Stimulated activated CD8-positive, alpha-beta memory T cell treated with anti-CD3 and anti-CD28 coated beads, Interleukin-12 subunit alpha, Interleukin-12 subunit beta, amount 100 ng/mL, for 24 hours (primary cell): ENCODE results near the gene ZC2HC1C.
"Not testable (repeated sequence)": the region's sequence is repeated elsewhere in the genome, so short reads cannot be mapped to it uniquely, and the experiment has no call there.

Experiments
- DNase-seq: peaks from one replicate; pipeline ENCODE4 v3.0.0-alpha.2; 2020; ENCODE audit errors: extremely low read depth

The ZC2HC1C gene

DNA sequence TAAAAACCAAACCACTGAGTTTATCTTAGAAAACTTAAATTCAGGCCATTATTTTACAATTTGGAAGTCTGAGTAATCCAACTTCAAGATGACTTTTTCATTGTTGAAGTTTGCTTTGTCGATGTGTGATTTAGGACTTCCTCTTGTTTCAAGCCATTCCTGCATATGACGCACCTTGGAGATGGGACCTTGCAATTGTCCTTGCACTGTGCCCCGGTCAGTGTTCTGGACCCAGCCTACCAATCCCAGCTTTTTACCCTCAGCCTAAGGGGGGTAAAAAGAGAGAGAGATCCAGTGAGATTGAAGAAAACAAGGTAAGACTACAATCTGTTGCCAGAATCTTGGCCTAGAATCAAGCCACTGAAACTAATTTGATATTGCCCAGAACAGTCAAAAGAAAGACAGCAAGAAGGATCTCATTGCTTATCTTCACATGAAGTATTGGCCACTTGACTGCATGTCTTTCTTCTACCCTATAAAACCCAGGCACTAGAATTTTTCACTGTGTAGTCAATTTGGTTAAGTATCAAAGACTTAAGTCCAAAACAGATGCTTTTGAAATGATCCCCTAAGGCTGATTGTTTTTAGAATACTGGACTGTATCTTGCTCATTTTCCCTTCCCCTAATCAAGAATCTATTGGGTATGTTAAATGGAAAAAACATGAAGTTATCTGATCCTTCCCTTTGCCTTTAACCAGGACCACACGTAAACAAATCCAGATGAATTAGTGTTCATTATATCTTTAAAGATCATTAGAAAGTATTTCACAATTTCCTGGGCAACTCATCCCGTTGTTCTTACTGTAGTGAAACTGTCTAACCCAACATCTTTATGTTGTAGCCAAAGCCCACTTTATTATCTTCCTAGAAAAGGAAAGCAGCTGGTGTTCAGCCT is 15.8 kb upstream of the ZC2HC1C start:
- no peak for DNase-seq

DNA sequence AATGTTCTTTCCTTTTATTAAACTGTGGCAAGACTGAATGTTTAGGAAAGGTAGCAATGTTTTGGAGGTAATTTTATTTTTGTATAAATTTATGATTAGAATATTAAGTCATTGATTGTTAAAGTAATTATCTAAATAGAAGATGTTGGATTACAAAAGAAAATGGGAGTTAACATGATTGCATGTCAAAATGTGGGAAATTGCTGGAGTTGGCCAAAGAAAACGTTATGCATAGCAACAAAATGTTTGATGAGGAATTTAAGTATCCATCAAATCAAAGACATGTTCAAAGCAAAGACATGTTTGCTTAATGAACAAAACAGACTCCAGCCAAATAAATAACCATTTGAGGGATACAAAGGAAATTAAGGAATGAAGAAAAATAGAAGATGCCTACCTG is 15.0 kb upstream of the ZC2HC1C start:
- no peak for DNase-seq

DNA sequence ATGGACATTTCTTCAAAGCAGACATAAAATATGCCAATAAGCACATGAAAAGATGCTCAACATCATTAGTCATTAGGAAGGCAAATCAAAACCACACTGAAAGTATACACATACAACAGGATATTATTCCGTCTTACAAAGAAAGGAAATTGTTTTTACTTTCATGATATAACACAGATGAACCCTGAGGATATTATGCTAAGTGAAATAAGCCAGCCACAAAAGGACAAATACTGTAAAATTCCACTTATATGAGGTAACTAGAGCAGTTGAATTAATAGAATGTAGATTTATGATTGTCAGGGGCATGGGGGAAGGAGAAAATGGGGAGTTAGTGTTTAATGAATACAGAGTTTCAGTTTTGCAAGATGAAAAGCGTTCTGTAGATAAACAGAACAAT is 9.8 kb upstream of the ZC2HC1C start:
- no peak for DNase-seq

DNA sequence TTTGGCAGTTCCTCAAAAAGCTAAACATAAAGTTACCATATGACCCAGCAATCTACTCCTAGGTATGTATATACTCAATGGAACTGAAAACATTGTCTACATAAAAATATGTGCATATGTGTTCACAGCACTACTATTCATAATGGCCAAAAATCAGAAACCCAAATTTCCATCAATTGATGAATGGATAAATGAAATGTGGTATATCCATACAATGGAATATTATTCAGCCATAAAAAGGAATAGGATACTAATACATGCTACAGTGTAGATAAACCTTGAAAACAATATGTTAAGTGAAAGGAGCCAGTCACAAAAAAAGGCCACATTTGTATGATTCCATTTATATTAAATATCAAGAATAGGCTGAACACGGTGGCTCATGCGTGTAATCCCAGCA is 9.0 kb upstream of the ZC2HC1C start:
- no peak for DNase-seq

DNA sequence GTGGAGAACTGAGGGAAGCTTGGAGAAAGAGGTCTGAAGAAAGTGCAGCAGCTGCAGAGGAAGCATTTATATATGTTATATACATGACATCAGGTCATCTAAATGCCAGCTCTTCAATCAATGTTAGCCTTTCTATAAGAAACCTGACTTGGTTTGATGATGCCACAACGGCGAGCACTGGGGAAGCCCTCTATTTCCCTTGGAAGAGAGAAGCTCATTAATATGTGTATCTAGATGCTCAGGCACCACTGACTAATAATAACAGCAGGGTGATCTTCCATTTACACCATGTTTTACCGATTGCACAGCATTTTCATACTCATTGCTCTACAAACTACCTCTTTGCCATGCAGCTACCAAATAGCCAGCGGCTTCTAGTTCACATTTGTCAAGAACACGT is 6.4 kb upstream of the ZC2HC1C start:
- DNase-seq, result no peak

DNA sequence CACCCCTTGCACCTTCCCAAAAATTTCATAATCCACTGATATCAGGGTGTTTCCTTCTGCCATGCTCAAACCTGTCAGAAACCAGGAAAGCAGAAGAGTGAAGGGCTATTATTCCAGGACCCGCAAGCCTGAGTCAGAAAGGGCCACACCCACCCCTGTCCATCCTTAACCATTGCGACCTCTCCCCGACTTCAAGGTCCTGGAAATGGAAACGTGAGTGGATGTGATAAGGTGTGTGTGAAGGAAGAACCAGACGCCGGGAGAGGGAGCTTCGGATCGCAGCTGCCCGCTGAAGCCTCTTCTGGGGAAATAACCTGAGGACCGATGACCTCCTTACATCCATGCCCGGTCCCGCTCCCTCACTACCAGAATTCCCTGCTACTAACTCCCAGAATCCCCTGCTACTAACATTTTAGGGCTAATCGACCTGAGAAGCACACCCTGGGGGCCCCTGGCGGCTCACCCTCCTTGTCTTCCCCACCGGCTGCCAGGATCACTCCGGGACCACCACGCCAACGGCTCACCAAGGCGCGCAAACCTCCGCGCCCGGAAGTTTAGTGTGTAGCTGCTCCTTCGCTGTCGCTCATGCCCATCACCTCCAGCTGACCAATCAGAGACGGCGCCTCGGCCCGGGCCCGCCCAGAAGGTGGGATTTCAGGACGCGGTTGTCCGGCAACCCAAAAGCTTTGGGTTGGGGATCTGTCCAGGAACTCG is 5.8 kb upstream of the ZC2HC1C start, which contains the start of gene ACYP1:
ACYP1 (minus strand) TSS at position 534 of the 714 bp plus-strand sequence; CDS start at position 63, 471 bp downstream.
- peak; percentile 75 for DNase-seq

DNA sequence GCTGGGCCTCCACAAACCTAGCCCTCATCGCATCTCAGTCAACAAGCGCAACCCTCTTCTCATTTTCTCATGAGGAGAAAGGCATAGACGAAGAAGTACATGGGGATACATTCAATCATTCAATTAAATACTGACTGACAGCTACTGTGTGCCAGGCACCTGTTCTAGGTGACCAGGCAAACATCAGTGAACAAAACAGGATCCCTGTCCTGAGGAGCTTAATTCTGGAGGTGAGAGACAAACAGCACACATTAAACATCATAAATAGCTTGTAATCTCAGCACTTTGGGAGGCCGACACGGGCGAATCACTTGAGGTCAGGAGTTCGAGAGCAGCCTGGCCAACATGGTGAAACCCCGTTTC is 5.3 kb upstream of the ZC2HC1C start:
- DNase-seq, result no peak

DNA sequence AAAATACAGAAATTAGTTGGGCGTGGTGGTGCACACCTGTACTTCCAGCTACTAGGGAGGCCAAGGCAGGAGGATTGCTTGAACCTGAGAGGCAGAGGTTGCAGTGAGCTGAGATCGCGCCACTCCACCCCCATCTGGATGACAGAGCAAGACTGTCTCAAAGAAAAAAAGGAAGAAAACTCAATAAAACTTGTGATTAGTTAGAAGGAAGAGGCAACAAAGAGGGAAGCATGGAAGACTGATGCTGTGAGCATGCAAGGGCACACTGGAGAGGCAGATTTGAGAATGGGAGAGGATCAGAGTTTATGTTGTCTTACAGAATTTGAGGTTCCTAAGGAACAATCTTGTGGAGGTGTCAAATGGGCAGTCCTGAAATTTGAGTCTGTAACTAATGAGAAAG is 2.8 kb upstream of the ZC2HC1C start:
- no peak for DNase-seq

DNA sequence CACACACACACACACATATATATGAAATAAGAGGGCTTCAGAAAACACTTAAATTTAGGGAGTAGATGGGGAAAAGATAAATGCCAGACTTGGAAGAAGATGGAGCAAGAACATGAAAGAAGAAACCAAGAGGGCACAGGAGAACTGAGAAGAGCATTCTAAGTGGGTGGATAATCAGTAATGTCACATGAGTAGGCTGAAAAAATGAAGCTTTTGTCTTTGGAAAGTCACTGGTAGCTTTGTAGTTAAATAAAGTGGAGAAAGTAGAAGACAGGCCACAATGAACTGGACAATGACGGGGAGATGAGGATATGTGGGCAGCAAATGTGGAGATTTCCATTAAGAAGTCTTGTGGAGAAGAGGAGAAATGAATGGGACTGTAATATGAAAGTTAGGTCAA is 2.2 kb upstream of the ZC2HC1C start:
- no peak for DNase-seq

DNA sequence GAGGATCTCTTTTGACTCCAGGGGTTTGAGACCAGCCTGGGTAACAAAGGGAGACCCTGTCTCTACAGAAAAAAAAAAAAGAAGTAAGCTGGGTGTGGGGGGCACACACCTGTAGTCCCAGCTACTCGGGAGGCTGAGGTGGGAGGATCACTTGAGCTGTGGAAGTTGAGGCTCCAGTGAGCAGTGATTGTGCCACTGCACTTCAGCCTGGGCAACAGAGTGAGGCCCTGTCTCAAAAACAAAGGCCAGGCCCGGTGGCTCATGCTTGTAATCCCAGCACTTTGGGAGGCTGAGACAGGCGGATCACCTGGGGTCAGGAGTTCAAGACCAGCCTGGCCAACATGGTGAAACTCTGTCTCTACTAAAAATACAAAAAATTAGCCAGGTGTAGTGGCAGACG is 1.7 kb upstream of the ZC2HC1C start:
- not testable (repeated sequence) for DNase-seq

DNA sequence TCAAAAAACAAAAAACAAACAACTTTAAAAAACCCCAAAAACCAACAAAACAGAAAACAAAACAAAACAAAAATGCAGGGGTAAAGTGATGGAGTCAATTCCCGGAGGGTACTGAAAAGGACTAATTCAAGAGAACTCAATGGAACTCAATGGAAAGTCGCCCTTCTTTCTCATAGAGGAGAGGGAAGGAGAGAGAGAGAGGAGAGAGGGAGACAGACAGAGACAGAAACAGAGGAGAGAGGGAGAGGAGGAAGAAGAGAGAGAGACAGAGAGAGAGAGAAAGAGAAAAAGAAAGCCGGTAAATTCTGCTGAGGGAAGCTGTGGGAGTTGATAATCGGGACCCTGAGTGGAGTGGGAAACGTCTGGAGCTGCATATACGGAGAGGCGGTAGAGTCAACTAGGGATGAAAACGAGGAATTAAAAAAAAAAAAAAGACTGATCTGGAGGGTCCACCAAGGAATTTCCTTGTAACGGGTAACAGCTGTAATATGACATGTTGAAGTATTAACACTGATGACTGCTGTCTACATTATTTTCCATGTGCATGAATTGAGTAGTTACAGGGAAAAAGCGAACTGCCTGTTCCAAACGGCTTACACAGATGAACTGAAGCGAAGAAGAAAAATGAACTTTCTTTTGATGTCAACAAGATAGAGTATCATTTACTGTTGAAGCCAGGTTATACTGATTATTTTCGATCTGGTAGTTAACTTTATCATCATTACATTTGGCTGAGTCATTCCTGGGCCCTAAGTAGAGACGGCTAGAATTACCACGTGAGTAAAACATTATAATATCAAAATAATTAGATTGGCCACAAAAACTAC is 934 bp upstream of the ZC2HC1C start:
- no peak for DNase-seq

DNA sequence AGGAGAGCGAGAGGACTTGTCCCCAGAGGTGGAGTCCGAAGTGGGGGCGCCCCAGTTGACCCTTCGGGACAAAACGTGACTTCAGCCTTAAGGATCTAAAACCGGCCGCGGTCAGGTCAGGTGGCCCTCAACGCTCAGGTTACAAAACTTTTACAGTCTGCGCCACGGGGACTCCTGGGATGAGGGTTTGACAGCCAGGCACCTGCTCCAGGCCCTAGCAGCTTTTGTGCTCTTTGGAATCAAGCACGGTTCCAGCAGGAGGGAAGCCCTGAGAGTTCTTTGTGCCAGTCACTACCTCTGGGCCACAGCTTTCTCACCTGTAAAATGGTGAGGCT is 337 bp downstream of the ZC2HC1C start:
- DNase-seq, result no peak

DNA sequence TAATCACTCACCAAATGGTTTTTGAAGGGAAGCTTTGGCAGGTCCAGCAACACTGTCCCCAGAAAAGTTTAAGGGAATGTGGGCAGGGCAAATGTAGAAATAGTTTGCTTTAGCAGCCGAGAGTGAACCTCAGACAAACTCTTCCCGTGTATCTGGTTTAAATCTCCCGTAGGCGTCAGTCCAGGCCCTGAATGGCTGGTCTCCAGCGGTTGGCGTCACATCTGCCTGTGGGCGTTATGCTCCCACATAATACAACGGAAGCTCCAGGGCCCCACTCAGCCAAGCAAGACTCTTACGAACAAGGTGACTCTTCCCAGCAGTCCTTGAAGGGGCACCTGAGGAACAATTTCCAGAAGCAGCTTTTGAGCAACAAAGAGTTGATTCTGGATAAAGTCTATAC is 942 bp downstream of the ZC2HC1C start:
- DNase-seq, result no peak

DNA sequence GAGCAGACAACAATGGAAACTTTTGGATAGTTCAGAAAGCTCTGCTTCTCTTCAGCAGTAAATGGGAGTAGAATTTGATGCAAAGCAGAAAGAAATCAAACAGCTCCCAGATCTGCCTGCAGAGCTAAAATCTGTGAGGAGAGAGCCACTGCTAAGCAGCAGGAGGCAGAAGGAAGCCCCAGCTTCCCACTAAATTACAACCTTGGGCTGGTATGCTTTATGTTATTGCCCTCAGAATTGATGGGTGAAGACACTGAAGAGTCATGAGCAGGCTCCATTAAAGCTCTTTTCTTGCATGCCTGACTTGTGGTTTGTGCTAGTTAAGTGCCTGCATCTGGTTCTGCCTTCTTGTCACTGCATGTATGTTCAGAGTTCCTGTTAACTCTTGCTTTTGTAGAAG is 8.4 kb downstream of the ZC2HC1C start:
- DNase-seq, result no peak

DNA sequence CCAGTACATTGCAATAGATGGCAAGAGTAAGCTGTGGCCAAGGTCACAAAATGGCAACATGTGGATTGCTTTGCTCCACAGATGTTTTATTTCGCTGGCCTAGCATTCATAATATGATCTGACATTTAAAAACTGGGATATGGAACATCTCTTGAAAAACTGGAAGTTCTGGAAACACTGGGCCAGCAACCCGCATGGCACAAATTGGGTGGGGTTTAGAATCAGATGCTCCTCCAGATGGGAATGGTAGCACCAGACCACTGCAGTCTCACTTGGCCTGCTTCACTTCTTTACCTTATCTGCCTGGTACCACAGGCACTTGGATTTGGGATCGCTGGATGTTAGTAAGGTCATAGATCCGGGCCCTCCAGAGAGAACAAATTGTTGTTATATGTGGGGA is 10.1 kb downstream of the ZC2HC1C start:
- DNase-seq, result no peak

DNA sequence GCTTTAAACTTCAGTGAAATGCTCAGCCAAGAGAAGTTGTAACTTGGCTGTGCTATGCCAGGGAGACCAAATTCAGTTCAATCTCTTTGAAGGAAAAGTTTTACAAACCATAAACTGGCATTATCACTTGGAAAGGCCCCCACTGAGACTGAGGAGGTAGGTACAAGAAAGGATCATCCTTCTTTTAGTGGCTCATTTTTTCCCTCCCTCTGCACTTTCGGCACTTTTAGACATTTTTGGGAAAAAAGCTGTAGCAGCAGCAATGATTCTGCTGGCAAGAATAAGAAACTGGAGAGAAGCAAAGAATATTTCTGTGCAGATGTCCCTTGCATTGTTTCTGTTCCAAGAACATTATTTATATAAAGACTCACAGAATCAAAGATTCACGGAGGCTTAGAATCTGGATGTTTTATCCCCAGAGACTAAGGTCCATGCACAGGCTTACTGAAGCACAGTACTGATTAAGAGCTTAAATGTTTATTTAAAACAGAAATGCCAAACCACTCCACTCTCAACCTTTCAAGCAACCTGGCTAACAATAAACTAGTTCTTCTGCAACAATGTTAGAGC is 12.3 kb downstream of the ZC2HC1C start:
- no peak for DNase-seq

DNA sequence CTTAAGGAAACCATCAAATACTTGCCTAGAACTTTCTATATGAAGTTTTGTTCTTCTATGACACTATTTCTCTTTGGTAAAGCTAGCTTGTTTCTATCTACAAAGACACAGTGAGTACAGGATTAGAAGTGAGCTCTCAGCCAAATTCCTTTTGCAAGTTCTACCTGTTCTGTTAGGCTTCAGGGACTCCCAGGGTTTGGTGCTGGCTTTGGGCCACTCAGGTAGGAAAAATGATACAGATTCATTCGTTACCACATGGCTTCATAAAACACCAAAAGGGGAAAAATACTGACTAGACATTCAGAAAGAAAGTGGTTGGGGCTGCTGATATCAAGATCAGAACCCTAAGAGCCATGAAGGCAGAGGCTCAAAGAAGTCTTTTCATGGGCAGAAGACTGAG is 13.8 kb downstream of the ZC2HC1C start:
- no peak for DNase-seq

DNA sequence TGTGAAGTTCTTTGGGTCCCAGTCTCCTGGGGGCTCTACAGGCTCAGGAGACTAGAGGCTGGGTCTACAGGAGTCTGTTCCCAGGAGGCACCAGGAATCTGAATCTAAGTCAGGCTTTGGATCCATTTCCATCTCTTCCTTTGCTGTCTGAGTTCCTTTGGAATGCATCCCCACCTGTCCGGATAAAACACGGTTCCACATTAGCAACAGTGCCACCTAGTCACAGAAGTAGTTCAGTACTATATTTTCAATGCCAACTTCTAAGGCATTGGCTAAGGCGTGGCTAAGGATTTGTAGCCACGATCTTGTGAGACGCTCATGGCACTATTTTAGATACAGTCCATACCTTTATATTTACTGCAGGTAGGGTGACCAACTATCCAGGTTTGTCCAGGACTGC is 15.1 kb downstream of the ZC2HC1C start:
- no peak for DNase-seq

DNA sequence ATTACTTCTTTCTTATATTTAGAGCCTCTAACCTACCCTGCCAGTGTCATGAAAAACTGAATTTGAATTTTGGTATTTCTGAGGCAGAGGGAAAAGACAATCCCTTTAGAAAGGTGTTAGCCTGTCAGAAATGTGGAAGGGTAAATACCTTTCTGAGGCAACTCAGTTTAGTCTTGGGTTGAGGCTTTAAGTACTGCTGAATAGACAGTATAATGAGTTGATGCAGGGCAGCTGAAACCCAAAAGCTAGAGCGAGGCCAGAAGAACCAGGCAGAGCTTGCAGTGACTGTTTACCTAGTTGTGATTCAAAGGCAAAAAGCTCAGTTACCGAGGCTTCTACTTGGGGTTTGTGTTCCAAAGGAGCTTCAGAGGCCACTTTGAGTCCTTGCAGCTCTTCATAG is 18.7 kb downstream of the ZC2HC1C start:
- DNase-seq, result no peak

DNA sequence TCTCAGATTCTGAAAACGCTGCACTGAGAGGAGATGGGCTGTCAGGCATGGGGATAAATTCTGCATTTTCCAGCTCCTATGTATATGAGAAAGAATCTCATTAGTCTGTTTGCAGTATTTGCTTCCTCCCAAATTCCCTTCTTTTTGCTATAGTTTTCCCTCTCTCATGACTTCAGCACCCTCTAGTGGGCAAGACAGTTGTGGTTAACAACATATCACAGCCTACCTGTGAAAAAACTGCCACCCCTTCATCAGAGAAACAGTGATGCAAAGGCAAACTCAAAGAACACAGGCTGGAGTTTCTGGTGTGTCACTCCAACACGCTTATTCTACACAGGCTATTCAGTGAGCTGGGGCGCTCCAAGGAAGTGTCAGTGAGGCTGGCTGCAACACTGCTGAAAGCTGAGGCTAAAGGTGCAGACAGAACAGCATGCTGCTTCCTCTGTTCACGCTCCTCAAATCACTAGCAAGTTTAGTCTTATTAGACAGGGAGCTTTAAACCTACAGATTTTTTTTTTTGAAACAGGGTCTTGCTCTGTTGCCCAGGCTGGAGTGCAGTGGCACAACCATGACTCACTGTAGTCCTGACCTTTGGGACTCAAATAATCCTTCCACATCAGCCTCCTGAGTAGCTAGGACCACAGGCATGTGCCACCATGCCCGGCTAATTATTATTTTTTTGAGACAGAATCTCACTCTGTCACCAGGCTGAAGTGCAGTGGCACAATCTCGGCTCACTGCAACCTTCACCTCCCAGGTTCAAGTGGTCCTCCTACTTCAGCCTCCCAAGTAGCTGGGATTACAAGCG is 19.3 kb downstream of the ZC2HC1C start:
- DNase-seq, result no peak

DNA sequence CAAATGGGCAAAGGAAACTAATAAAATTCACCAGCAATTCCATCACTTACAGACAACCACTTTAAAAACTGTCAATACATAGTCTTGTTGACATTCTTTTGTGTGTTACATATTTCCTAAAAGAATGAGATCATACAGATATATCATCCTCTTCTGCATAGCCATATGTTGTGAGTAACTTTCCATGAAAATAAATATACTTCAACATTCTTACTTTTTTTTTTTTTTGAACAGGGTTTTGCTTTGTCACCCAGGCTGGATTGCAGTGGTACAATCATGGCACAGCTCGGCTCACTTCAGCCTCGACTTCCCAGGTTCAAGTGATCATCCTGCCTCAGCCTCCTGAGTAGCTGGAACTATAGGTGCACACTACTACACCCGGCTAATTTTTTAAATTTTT is 20.9 kb downstream of the ZC2HC1C start:
- DNase-seq, result no peak
